GM18861 (cell line): ENCODE measurements around the gene TPX2.

Experiments used
- ATAC-seq: cut with Tn5 transposase; IDR thresholded peaks from one replicate; pipeline ENCODE4 v1.9.1; 2021; ENCODE audit not compliant: unreplicated experiment

Gene TPX2

DNA sequence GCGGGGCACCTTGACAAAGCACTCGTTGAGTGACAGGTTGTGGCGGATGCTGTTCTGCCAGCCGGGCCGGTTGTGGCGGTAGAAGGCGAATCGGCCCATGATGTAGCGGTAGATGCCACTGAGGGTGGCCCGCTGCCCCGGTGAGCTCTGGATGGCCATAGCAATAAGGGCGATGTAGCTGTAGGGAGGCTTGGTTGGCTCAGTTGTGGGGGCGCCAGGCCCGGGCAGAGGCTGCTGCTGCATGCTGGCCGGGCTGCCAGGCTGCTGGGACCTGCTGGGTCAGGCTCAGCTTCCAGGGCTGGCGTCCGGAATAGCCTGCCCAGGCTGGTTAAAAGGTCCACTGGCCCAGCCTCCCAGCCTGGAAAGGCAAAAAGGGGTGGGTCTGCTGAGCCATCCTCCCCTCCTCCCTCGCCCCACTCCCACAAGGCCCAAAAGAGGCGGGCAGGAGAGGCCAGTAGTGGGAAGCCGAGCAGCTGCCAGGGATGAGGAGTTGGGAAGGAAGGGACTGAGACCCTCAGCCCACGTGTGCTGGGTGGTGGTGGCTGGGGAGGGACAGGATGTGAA lies 106.3 kb downstream of the TPX2 start, which contains the start of gene FOXS1:
Gene FOXS1, minus strand, starts transcription at position 305 of the 564 bp plus-strand sequence. Its CDS starts 62 bp downstream, at position 243.
- ATAC-seq = no peak

DNA sequence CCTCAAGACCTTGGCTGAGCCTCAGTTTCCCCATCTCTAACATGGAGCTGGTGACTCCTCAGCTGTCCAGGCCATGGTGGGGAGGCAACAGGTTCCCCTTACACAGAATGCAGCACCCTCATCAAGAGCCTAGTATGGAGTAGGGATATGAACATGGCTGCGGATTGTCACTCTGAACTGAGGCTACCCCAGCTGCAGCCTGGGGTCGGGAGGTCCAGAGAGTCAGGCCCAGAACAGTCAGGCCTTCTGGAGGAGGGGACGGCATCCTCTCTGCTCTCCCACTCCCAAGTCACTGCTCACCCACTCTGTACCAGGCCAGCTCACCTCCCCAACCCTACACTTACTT lies 107.7 kb downstream of the TPX2 start:
- ATAC-seq = no peak

- no peak for ATAC-seq
Observed at GRCh38 chr20:31848088-31848999, 109.3 kb downstream of the TPX2 start.

DNA sequence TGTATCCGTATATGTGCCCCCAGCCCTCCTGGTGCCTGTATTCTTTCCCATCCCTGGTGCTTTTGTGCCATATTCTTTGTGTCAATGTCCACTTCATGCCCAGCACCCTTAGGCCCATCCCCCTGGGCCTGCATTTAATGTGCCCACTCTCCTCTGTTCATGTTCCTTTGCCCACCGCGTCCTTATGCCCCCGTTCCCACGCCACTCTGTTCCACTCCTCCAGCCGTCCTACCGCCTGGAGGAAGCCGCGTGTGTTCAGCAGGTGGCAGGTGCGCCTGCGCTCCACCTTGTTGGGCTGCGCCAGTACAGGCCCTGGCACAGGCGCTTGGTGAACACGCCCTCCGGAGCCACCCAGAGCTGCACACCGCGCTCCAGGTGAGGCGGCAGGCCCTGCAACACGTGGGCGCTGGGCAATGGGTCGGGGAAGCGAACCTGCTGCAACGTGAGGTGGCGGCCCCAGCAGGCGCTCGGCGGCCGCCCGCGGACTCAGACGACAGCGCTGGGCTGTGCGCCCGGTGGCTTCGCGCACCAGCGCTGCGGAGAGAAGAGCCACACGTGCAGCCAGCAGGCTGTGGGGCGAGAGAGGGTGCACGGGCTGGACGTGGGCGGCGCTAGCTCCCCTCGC lies 110.3 kb downstream of the TPX2 start:
- ATAC-seq = no peak
